Hepatocyte (in vitro differentiated cells): ENCODE data around the gene AMFR.

Experiments
- CTCF ChIP-seq: fragments of 200-600 bp; sonication (generic); IDR thresholded peaks from 2 replicates; pipeline ENCODE4 v1.5.1; 2016; ENCODE audit warnings: antibody characterized with exemption, mild to moderate bottlenecking; ENCODE audit not compliant: poor library complexity
- EZH2 ChIP-seq: fragments of 200-600 bp; sonication (generic); IDR thresholded peaks from 2 replicates; pipeline ENCODE4 v1.6.1; 2016; ENCODE audit warnings: antibody characterized with exemption, mild to moderate bottlenecking, borderline replicate concordance

- TF ChIP-seq CTCF (no peak), EZH2 (no peak)
Observed at GRCh38 chr16:56436258-56436657, 10.9 kb upstream of the AMFR start.
